ENCODE results near the gene FLYWCH1.

The FLYWCH1 gene

GRCh38 chr16:2954656-2955381, 43.1 kb downstream of the FLYWCH1 start:
- no peak for DNase-seq

DNA sequence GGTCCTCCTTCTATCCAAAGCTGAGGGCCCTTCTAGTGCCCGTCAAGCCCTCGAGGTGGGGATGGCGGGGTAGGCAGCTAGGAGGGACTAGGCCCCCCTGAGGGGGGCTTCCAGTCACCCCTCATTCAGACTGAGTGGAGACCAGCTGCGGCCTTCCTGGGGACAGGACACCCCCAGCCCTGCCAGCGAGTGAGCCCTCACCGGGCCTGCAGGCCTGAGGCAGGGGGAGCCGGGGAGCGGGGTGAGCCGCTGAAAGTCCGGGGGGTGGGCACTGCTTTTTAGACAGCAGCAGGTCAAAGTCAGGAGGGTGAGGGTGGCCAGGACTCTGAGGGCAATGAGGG, 43.7 kb downstream of the FLYWCH1 start:
- no peak for DNase-seq

DNA sequence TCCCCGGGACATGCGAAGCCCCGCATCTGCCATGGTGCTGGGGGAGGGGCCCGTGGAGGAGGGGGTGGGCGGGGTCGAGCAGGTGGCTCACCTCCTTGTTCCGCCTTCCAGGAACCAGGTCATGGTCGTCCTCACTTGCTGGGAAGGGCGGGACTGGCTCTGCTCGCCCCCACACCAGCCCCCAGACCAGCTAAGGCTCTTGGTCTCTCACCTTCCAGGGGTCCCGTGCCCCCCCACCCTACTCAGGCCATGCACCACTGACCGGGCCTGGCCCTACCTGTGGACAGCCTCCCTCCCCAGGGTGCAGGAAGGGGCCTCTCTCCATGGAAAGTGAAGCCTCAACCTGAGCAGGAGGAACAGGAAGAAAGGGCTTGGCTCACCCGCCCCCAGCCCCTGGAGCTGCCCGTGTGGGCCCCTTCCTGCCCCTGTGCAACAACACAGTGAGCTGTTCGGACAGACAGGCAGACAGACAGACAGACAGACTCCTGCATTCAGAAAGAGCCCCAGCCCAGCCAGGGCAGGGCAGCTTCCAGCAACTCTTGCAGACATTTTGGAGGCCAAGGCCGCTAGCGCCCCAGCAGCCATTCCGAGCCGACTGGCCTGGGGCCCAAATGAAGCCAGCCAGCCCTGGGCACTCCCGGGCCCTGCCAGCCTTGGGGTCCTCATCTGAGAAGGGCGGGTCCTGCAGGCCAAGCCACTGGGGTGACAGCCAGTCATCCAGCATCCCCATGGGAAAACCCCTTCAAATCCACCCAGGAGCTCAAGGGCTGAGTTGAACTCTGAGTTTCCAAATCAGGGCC, 44.2 kb downstream of the FLYWCH1 start:
- no peak for DNase-seq

DNA sequence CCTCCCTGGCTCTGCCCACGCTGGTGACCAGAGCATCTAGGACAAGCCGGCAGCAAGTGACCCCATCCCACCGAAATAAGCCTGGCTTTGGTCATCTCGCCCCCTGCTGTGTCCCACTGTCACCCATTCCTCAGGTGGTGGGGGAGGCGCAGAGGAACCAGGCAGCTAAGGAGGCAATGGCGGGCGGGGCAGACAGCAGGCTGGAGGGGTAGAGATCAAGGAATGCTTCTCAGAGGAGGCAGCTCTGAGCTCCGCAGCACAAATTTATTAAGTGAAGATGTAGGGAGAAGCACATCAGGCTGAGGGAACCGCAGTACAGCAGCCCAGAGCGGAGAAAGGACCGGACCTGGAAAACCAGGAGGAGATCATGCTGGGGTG, 44.8 kb downstream of the FLYWCH1 start:
- no peak for DNase-seq

- DNase-seq, result no peak
These were observed 47.5 kb downstream of the FLYWCH1 start for GRCh38 chr16:2959206-2959605.

GRCh38 chr16:2960183-2961010, 48.7 kb downstream of the FLYWCH1 start:
- no peak for DNase-seq

GRCh38 chr16:2962334-2963073, 50.8 kb downstream of the FLYWCH1 start:
- no peak for DNase-seq

- DNase-seq, result no peak
These were observed 51.5 kb downstream of the FLYWCH1 start for GRCh38 chr16:2963074-2963722.

DNA sequence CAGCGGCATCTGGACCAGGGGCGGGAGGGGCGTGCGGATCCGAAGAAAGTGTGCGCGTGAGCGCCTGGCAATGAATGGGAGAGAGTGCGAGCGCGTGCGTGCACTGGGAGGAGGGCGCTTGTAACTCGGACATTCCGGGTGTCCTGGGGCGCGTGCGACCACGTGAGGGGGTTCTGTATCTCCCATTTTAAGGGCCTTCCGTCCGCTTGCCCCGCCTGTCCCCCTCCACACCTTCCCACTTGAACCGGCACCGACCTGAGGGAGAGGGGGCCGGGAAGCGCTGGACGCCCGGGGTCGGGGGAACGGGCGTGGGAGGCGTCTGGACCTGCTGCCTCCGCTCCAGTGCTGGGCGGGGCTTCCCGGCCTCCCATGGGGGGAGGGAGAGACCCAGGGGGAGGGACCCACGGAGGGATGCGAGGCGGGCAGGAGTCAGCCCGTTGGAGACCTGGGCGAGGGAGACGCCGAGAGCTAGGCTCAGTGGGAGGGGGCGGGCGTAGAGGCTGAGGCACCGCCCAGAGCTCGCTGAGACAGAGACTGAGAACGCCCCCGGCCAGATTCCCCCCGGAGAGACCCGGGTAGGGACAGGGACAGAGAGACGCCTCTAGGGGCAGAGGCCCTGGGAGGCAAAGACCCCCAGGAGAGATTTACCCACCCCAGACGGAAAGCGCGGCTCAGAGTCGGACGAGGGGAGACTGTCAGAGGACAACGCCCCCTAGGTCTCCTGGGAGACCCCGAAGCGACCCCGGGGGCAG, 52.2 kb downstream of the FLYWCH1 start, which contains the start of gene KREMEN2:
Gene KREMEN2, plus strand, starts transcription at position 553 of the 752 bp plus-strand sequence. CDS start 246 bp downstream, outside the sequence.
- no peak for DNase-seq

DNA sequence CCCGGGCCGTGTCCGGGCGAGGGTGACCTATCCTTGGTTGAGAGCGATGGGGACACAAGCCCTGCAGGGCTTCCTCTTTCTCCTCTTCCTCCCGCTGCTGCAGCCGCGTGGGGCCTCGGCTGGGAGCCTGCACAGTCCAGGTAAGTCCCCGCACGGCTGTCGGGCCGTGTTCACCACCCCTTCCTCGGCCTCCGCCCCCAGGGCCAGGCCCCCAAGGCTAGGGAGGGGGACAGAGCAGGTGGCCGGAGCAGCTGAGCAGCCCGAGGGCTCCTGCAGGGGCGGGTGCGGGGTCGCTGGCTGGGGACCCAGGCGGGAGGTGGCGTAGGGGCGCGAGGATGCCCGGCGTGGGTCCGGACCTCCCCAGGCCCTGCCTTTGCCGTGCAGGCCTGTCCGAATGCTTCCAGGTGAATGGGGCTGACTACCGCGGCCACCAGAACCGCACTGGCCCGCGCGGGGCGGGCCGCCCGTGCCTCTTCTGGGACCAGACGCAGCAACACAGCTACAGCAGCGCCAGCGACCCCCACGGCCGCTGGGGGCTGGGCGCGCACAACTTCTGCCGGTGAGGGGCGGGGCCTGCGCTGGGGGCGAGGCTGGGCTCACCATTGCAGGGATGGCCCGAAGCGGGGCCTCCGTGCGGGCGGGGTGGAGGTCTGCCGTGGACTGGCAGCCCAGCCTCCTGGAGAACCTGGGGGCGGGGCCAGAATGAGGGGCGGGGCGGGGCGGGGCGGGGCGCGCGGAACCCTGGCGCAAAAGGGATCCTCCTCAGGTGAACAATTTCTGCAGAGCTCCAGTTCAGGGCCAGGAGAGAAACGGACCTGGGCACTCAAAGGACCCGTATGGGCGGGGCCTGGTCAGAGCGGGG, 53.0 kb downstream of the FLYWCH1 start:
- DNase-seq, result no peak

GRCh38 chr16:2966043-2966807, 54.5 kb downstream of the FLYWCH1 start:
- DNase-seq, result no peak

- no peak for DNase-seq
These were observed 55.1 kb downstream of the FLYWCH1 start for GRCh38 chr16:2966808-2967191.

GRCh38 chr16:2967211-2967631, 55.5 kb downstream of the FLYWCH1 start:
- no peak for DNase-seq

GRCh38 chr16:2967721-2968161, 56.0 kb downstream of the FLYWCH1 start:
- DNase-seq, result no peak

DNA sequence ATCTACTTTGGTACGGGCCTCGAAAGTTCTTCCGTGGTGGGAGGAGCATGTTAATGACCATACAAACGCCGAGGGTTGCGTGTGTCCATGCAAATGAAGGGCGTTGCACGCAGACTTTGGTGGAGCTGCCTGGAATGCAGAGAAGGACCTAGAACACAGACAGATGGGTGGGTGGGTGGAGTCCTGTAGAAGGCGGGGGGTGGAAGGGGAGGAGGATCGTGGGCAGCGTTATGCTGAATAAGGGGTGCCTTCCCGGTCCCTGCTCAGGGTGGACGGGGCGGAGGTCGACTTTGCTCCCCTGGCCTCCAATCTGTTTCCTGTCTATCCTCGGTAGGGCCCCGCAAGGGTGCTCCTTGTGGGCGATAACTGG, 56.6 kb downstream of the FLYWCH1 start:
- no peak for DNase-seq

GRCh38 chr16:2968738-2969544, 57.2 kb downstream of the FLYWCH1 start, which contains the start of gene PAQR4:
PAQR4 (plus strand) TSS chr16:2969348; CDS start chr16:2969675, 327 bp downstream.
- DNase-seq, result peak; percentile 77

- DNase-seq, result peak; percentile 73
These were observed 58.1 kb downstream of the FLYWCH1 start for GRCh38 chr16:2969545-2970521.
